Measurements from ENCODE around the gene ASB16. TPM values are rescaled to one million over a fixed set of nuclear protein-coding genes. Genes with fewer than 3 reads are reported as not detected.

ASB16 gene
- total RNA-seq, 4 donors from 2014 or later: 0.57 TPM; not detected in 3

DNA sequence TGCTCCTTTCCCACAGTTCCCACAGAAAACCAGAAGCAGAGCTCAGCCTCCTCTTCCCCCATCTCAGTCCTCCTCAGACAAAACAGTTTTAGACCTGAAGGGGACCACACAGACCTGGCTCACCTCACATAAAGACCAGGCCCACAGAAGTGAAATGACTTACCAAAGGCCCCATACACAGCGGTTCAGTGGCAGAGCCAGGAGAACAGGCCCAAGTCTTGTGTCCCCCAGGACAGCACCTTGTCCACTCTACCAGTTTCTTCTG is 43.7 kb downstream of the ASB16 start:
- Histone ChIP-seq H3K9me3 (no peaks in the 10 kb centered on the region), H3K4me3 (no peak overlapping the region), H3K4me1 (peaks cover 0 to 47% (median 37%) of the 10 kb centered on the region in 4 donors), H3K36me3 (peaks cover 0 to 61% (median 0%) of the 10 kb centered on the region in 3 donors), H3K27me3 (no peaks in the 10 kb centered on the region), H3K27ac (peak overlapping the region in 1 of 4 donors; percentile 100)
- no peak for DNase-seq
- TF ChIP-seq, protein P1, sequence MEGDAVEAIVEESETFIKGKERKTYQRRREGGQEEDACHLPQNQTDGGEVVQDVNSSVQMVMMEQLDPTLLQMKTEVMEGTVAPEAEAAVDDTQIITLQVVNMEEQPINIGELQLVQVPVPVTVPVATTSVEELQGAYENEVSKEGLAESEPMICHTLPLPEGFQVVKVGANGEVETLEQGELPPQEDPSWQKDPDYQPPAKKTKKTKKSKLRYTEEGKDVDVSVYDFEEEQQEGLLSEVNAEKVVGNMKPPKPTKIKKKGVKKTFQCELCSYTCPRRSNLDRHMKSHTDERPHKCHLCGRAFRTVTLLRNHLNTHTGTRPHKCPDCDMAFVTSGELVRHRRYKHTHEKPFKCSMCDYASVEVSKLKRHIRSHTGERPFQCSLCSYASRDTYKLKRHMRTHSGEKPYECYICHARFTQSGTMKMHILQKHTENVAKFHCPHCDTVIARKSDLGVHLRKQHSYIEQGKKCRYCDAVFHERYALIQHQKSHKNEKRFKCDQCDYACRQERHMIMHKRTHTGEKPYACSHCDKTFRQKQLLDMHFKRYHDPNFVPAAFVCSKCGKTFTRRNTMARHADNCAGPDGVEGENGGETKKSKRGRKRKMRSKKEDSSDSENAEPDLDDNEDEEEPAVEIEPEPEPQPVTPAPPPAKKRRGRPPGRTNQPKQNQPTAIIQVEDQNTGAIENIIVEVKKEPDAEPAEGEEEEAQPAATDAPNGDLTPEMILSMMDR (IDR thresholded peaks at IDR 0.05): no peak

DNA sequence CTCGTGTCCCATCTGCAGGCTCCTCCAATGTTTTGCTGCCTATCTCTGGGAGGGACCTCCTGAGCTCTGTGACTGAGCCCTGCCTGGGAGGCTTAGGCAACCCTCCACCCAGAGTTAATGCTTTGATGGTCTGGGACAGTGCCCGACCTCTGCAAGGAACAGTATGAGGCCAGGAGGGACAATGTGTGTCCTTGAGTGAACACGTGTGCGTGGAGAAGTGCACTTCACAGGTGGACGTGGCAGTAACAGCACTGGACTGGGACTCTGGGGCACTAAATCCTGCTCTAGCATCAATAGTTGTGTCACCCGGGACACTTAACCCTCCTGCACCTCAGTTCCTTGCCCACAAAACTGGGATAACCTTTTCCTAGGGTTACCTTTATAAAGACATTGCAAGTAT is 44.4 kb downstream of the ASB16 start:
- peaks cover 0 to 53% (median 0%) of the 10 kb centered on the region in 3 donors for H3K36me3 ChIP-seq
- DNase-seq: no peak
- H3K4me3 ChIP-seq: no peak overlapping the region
- no peaks in the 10 kb centered on the region for H3K9me3 ChIP-seq
- H3K27me3 ChIP-seq: no peaks in the 10 kb centered on the region
- H3K4me1 ChIP-seq: peaks cover 0 to 46% (median 35%) of the 10 kb centered on the region in 4 donors
- peak overlapping the region in 1 of 4 donors; percentile 100 for H3K27ac ChIP-seq
- no peak for TF ChIP-seq POLR2A (IDR thresholded peaks at IDR 0.05)

DNA sequence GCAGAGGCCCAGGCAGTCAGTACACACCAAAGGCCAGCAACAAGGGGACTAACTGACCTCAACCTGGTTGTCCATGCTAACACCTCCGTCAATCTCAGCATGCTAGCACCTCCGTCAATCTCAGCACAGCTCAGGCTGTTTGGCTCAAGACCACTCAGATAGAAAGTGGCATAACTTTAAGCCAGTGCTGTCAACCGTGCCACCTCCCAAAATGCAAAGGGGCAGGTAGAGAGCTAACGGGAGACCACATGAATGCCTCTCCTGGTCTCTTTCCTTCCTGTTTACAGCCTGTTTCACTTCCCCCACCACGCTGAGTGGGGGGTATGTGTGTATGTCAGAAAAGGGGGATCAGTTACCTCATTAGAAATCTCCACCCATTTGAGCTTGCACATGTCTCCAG is 45.7 kb downstream of the ASB16 start:
- Histone ChIP-seq H3K27me3 (no peaks in the 10 kb centered on the region), H3K4me3 (peak overlapping the region in 1 of 4 donors; percentile 22), H3K9me3 (no peaks in the 10 kb centered on the region), H3K27ac (peak overlapping the region in 3 of 4 donors; percentile 33 to 100 (median 99)), H3K4me1 (peaks cover 0 to 33% (median 25%) of the 10 kb centered on the region in 4 donors), H3K36me3 (peaks cover 0 to 44% (median 0%) of the 10 kb centered on the region in 3 donors)
- TF ChIP-seq POLR2A (IDR thresholded peaks at IDR 0.05): no peak
- TF ChIP-seq, protein P1 (IDR thresholded peaks at IDR 0.05): no peak
- peak in 2 of 3 donors; percentile 88 to 93 for DNase-seq

DNA sequence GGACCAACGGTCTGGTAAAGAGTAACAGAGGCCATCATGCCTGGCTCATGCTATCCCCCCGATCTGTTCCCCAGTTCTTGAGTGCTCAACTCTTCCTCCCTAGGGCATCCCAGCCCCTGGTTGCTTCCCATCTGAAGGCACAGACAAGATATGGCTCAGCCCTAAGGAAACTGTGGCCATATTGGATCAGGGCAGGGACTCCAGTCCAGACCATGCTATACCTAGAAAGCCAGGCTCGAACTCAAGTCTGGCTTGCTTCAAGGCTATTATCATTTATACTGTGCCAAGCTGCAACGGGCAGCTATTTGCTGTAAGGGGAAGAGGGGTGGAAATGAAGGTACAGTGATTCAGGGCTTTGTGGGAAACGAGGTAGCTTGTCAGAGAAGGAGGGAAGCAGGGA is 46.2 kb downstream of the ASB16 start:
- H3K36me3 ChIP-seq: peaks cover 0 to 39% (median 0%) of the 10 kb centered on the region in 3 donors
- H3K9me3 ChIP-seq: no peaks in the 10 kb centered on the region
- peaks cover 0 to 33% (median 24%) of the 10 kb centered on the region in 4 donors for H3K4me1 ChIP-seq
- no peak for TF ChIP-seq POLR2A (IDR thresholded peaks at IDR 0.05)
- TF ChIP-seq, protein P1 (IDR thresholded peaks at IDR 0.05): no peak
- no peak for DNase-seq
- peak overlapping the region in 1 of 4 donors; percentile 99 for H3K4me3 ChIP-seq
- H3K27me3 ChIP-seq: no peaks in the 10 kb centered on the region
- H3K27ac ChIP-seq: peak overlapping the region in 3 of 4 donors; percentile 33 to 100 (median 99)

DNA sequence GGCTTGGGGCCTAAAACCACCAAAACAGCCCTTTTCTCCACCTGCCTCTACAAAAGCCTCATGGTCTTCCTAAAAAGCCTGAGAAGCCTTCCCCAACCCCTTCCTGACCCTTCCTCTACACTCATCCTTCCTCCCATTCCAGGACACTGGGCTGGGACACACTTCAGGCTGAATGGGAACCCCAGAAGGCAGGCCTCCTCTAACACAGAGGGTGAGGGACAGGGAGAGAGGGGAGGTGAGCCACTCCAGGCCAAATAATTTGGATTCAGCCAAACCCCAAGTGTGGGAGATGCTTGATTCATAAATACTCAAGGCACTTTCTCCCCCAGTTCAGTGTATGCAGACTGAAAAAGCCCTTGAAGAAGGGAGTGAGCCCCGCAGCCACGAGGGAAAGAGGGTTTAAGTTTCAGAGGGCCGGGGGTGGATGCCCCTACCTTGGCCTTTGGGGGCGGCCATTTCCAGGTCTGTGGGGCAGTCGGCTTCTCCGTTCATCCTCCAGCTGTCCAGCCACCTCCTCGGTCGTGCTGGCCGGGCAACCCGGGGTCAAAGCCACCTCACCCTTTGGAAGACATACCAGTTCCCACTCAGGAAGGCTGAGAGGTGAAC is 47.3 kb downstream of the ASB16 start:
- Histone ChIP-seq H3K27me3 (no peaks in the 10 kb centered on the region), H3K4me1 (peaks cover 0 to 38% (median 30%) of the 10 kb centered on the region in 4 donors), H3K4me3 (peak overlapping the region; percentile 90 to 99 (median 96)), H3K27ac (peak overlapping the region; percentile 99 to 100 (median 100)), H3K9me3 (no peaks in the 10 kb centered on the region), H3K36me3 (peaks cover 0 to 37% (median 0%) of the 10 kb centered on the region in 3 donors)
- TF ChIP-seq POLR2A (IDR thresholded peaks at IDR 0.05): no peak
- TF ChIP-seq, protein P1 (IDR thresholded peaks at IDR 0.05): no peak
- DNase-seq: peak in 2 of 3 donors; percentile 24 to 61

DNA sequence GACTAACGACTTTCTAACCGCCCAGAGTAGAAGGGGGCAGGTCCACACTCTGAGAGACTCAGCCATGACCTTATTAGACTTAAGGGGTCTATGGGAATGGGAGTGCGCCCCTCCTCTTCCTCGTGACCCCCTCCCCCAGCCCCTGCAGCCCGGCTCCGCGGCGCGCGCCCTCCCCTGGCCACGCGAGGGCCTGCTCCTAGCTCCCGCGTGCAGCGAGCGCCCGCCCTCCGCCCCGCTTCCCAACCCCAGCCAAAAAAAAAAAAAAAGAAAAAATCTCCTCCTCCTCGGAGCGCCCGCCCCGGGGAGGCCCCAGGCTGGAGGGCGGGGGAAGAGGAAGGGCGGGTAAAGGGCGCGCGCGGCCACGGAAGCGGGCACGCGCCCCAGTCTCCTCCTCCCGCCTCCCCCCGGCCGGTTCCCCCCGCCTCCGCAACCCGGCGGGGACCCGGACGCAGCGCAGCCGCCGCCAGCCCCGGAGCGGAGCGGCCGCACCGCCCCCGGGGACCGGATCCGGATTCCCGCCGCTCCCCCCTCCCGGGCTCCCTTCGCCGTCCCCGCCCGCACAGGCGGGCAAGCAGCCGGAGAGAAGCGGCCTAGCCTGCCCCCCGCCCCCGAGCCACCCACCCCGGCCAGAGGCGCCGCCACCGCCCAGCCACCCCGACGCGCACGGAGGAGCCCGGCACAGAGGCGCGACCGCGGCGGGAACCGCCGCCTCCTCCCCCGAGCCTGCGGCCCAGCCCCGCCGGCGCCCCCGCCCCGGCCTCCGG is 48.0 kb downstream of the ASB16 start:
- peak overlapping the region; percentile 90 to 99 (median 96) for H3K4me3 ChIP-seq
- no peaks in the 10 kb centered on the region for H3K27me3 ChIP-seq
- H3K36me3 ChIP-seq: peaks cover 0 to 37% (median 0%) of the 10 kb centered on the region in 3 donors
- DNase-seq: peak; percentile 87 to 95 (median 93)
- peak; percentile 24 to 37 for TF ChIP-seq POLR2A (IDR thresholded peaks at IDR 0.05)
- TF ChIP-seq, protein P1 (IDR thresholded peaks at IDR 0.05): peak; percentile 6 to 66 (median 52)
- H3K4me1 ChIP-seq: peaks cover 0 to 37% (median 32%) of the 10 kb centered on the region in 4 donors
- peak overlapping the region; percentile 99 to 100 (median 100) for H3K27ac ChIP-seq
- no peaks in the 10 kb centered on the region for H3K9me3 ChIP-seq

Data from Peyer's patch (tissue), 4 donors.